Keratinocyte (primary cell): ENCODE measurements around the gene INSC. TPM values are rescaled to one million over a fixed set of nuclear protein-coding genes. Genes with fewer than 3 reads are reported as not detected.

Experiments used
- DNase-seq: peaks from one replicate; pipeline ENCODE4 v3.0.0-alpha.2; 2011; ENCODE audit warnings: low read depth, missing footprints, low spot score
- FAIRE-seq: peaks from 2 replicates; lab custom pipeline; 2011; peaks lifted over from hg19 to GRCh38; lab: Jason Lieb, UNC
- H2AFZ ChIP-seq: 2 replicates; pipeline ENCODE4 v1.6.0; 2012; ENCODE audit warnings: low read length, control low read depth, inconsistent platforms; ENCODE audit not compliant: control insufficient read depth
- H3K27ac ChIP-seq: 2 replicates; pipeline ENCODE4 v1.5.1; 2011; ENCODE audit warnings: low read length; ENCODE audit not compliant: control insufficient read depth, insufficient read depth
- H3K27me3 ChIP-seq: 3 replicates; pipeline ENCODE4 v1.6.0; 2011; ENCODE audit warnings: low read length; ENCODE audit not compliant: control insufficient read depth, insufficient read depth; ENCODE audit errors: extremely low read depth
- H3K36me3 ChIP-seq, 2 experiments: 2 replicates in 1 of 2; 3 replicates in 1 of 2; pipeline ENCODE4 v1.5.1; 2011; ENCODE audit warnings: low read length in 2 of 2, mild to moderate bottlenecking in 1 of 2; ENCODE audit not compliant: control insufficient read depth in 2 of 2, insufficient read depth in 2 of 2; ENCODE audit errors: extremely low read depth in 1 of 2
- H3K4me1 ChIP-seq: 3 replicates; pipeline ENCODE4 v1.5.1; 2011; ENCODE audit warnings: low read length; ENCODE audit not compliant: control insufficient read depth, insufficient read depth; ENCODE audit errors: extremely low read depth
- H3K4me2 ChIP-seq: 3 replicates; pipeline ENCODE4 v1.6.0; 2011; ENCODE audit warnings: low read depth, low read length; ENCODE audit not compliant: control insufficient read depth, insufficient read depth; ENCODE audit errors: extremely low read depth
- H3K4me3 ChIP-seq, 3 experiments: fragments of 200-600 bp in 1 of 3; sonication (generic) in 1 of 3; 2 replicates in 2 of 3; 3 replicates in 1 of 3; pipeline ENCODE4 v1.5.1; 2011 to 2016; ENCODE audit warnings: low read length in 3 of 3, mild to moderate bottlenecking in 3 of 3, control low read depth in 2 of 3, inconsistent platforms in 1 of 3, low read depth in 1 of 3, mixed read lengths in 1 of 3, mixed run types in 1 of 3, moderate library complexity in 1 of 3; ENCODE audit not compliant: control insufficient read depth in 2 of 3, insufficient read depth in 2 of 3; ENCODE audit errors: extremely low read depth in 1 of 3
- H3K79me2 ChIP-seq: 2 replicates; pipeline ENCODE4 v1.6.0; 2012; ENCODE audit warnings: low read length; ENCODE audit not compliant: control insufficient read depth, insufficient read depth
- H3K9ac ChIP-seq: 3 replicates; pipeline ENCODE4 v1.6.0; 2011; ENCODE audit warnings: low read length; ENCODE audit not compliant: control insufficient read depth, insufficient read depth; ENCODE audit errors: extremely low read depth
- H3K9me1 ChIP-seq: 3 replicates; pipeline ENCODE4 v1.6.0; 2011; ENCODE audit warnings: low read length; ENCODE audit not compliant: control insufficient read depth, insufficient read depth; ENCODE audit errors: extremely low read depth
- H3K9me3 ChIP-seq: 2 replicates; pipeline ENCODE4 v1.5.1; 2012; ENCODE audit warnings: low read depth, low read length; ENCODE audit not compliant: control insufficient read depth
- H4K20me1 ChIP-seq: 3 replicates; pipeline ENCODE4 v1.6.0; 2011; ENCODE audit warnings: low read length; ENCODE audit not compliant: control insufficient read depth, insufficient read depth; ENCODE audit errors: extremely low read depth
- EZH2 ChIP-seq: IDR thresholded peaks from one replicate; pipeline ENCODE4 v1.6.1; 2012; ENCODE audit warnings: inconsistent platforms, mild to moderate bottlenecking, low read length, moderate library complexity
- dilution Hi-C: fragments of 300-500 bp; cut with MboI; formaldehyde crosslinking; loops from one replicate; pipeline ENCODE4 v1.7.0; 2020; ENCODE audit warnings: low sequenced_read_pairs; ENCODE audit not compliant: extremely low pct_ligation_motif_present
- polyA plus RNA-seq, 5 experiments: library from polyadenylated mRNA; depleted of rRNA in 3 of 5; stranded (reverse) in 3 of 5; stranded (forward) in 1 of 5; unstranded in 1 of 5; fragments of >200 nt; gene quantifications; 1 replicate in 1 of 5; 2 replicates in 3 of 5; 3 replicates in 1 of 5; pipeline versions ENCODE4 v1.2.1 to v1.2.3, GENCODE V29; 2011 to 2012; ENCODE audit warnings: missing spikeins in 2 of 5, low read depth in 1 of 5, low replicate concordance in 1 of 5
- TF ChIP-seq, protein P1 (sequence below), 3 experiments: IDR thresholded peaks in 1 of 3; conservative IDR thresholded peaks in 1 of 3; optimal IDR thresholded peaks in 1 of 3; 2 replicates in 2 of 3; 3 replicates in 1 of 3; pipeline versions ENCODE3 to v1.5.1; 2011; ENCODE audit warnings: low read length in 3 of 3, mild to moderate bottlenecking in 3 of 3, moderate library complexity in 2 of 3, control low read depth in 1 of 3, inconsistent platforms in 1 of 3; ENCODE audit not compliant: insufficient read depth in 2 of 3; ENCODE audit errors: extremely low read depth in 1 of 3

Gene INSC
- polyA plus RNA-seq, 1 donor (not counting 4 experiments of a cell fraction or from before 2014, with no cell fraction given) = 0.13 TPM

DNA sequence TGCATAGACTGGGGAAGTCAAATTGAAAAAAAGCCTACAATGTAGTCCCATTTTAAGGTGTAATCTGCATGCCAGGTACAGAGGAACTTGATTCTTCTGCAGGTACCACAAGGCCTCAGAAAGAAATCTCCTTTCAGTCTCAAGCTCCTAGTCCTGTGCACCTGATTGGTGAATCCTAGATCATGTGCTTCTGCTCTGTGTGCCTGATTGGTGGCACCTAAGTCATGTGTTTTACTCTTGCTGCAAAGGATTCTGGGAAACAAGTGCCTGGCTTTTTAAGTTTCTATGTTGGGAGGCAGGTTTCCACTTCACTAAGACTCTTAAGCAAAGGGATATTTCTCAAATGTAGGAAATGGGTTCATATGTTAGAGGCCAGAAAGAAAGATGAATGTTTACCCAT lies 29.1 kb downstream of the INSC start:
- H3K9ac ChIP-seq = no peak overlapping the region
- H3K9me3 ChIP-seq = no peaks in the 10 kb centered on the region
- FAIRE-seq (no peak), DNase-seq (no peak)
- dilution Hi-C loops = no loop called here
- no peak overlapping the region for H3K4me2 ChIP-seq
- TF ChIP-seq, protein P1, sequence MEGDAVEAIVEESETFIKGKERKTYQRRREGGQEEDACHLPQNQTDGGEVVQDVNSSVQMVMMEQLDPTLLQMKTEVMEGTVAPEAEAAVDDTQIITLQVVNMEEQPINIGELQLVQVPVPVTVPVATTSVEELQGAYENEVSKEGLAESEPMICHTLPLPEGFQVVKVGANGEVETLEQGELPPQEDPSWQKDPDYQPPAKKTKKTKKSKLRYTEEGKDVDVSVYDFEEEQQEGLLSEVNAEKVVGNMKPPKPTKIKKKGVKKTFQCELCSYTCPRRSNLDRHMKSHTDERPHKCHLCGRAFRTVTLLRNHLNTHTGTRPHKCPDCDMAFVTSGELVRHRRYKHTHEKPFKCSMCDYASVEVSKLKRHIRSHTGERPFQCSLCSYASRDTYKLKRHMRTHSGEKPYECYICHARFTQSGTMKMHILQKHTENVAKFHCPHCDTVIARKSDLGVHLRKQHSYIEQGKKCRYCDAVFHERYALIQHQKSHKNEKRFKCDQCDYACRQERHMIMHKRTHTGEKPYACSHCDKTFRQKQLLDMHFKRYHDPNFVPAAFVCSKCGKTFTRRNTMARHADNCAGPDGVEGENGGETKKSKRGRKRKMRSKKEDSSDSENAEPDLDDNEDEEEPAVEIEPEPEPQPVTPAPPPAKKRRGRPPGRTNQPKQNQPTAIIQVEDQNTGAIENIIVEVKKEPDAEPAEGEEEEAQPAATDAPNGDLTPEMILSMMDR (optimal IDR thresholded peaks at IDR 0.05 in 1 of 3, IDR thresholded peaks at IDR 0.05 in 1 of 3, conservative IDR thresholded peaks at IDR 0.05 in 1 of 3; ENCODE audit: extremely low read depth in 1 of 3, insufficient read depth in 2 of 3, low read length in 3 of 3) = no peak
- no peak for TF ChIP-seq EZH2
- no peaks in the 10 kb centered on the region for H3K9me1 ChIP-seq
- H3K4me3 ChIP-seq = no peak overlapping the region
- H4K20me1 ChIP-seq = no peaks in the 10 kb centered on the region
- H3K27me3 ChIP-seq = no peaks in the 10 kb centered on the region
- no peak overlapping the region for H2AFZ ChIP-seq
- H3K4me1 ChIP-seq = no peaks in the 10 kb centered on the region
- H3K27ac ChIP-seq = no peak overlapping the region
- H3K79me2 ChIP-seq = no peaks in the 10 kb centered on the region
- no peaks in the 10 kb centered on the region for H3K36me3 ChIP-seq

DNA sequence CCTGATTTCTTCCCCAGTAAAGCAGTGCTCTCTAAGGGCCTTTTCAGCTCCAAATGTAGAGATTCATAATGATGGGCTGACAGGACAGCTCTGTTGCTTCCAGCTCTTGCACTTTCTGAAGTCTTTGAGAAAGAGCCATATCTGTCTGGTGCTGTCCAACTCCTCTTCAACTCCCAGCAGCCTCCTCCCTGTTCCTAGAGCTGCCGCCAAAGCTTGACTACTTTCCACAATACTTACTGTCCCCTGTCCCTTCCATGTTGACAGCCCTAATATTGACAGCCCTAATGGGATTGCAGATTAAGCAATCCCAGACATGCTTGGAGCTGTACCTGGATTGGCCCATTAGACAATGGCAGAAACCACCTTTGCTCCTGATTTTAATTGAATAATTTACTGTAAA lies 29.6 kb downstream of the INSC start:
- Histone ChIP-seq H3K27ac (no peak overlapping the region), H3K36me3 (no peaks in the 10 kb centered on the region)

More for the DNA sequence above, 29.6 kb downstream of the INSC start:
- Histone ChIP-seq H3K4me2 (no peak overlapping the region), H3K9ac (no peak overlapping the region), H3K79me2 (no peaks in the 10 kb centered on the region), H3K9me3 (no peaks in the 10 kb centered on the region), H2AFZ (no peak overlapping the region), H3K4me1 (no peaks in the 10 kb centered on the region), H3K27me3 (no peaks in the 10 kb centered on the region), H3K4me3 (no peak overlapping the region), H4K20me1 (no peaks in the 10 kb centered on the region), H3K9me1 (no peaks in the 10 kb centered on the region)
- FAIRE-seq (no peak), DNase-seq (no peak)
- TF ChIP-seq, protein P1 (optimal IDR thresholded peaks at IDR 0.05 in 1 of 3, IDR thresholded peaks at IDR 0.05 in 1 of 3, conservative IDR thresholded peaks at IDR 0.05 in 1 of 3; ENCODE audit: extremely low read depth in 1 of 3, insufficient read depth in 2 of 3, low read length in 3 of 3) = no peak
- TF ChIP-seq EZH2 = no peak
- dilution Hi-C loops = no loop called here
